Mesendoderm (in vitro differentiated cells): ENCODE measurements around the gene MRLN.

Source experiments
- DNase-seq: peaks from one replicate; pipeline ENCODE4 v3.0.0; 2013
- H2AK5ac ChIP-seq: 2 replicates; pipeline ENCODE4 v1.6.1; 2013; ENCODE audit warnings: low read length, inconsistent platforms
- H2BK120ac ChIP-seq: 2 replicates; pipeline ENCODE4 v1.6.1; 2013; ENCODE audit warnings: low read depth, mild to moderate bottlenecking, low read length, moderate library complexity, mixed read lengths
- H2BK15ac ChIP-seq: replicated peaks from 2 replicates; pipeline ENCODE4 v1.6.1; 2013; ENCODE audit warnings: low read depth, mild to moderate bottlenecking, moderate library complexity
- H2BK5ac ChIP-seq: 2 replicates; pipeline ENCODE4 v1.6.1; 2013; ENCODE audit warnings: low read length, inconsistent platforms
- H3K18ac ChIP-seq: 2 replicates; pipeline ENCODE4 v1.6.1; 2013; ENCODE audit warnings: mild to moderate bottlenecking, low read length, mixed read lengths
- H3K23ac ChIP-seq: one replicate; pipeline ENCODE4 v1.6.1; 2013; ENCODE audit warnings: low read length
- H3K27ac ChIP-seq: 2 replicates; pipeline ENCODE4 v1.5.1; 2013; ENCODE audit warnings: low read depth, mild to moderate bottlenecking, inconsistent platforms, low read length, moderate library complexity
- H3K27me3 ChIP-seq: 2 replicates; pipeline ENCODE4 v1.6.1; 2013; ENCODE audit warnings: low read length, control low read depth, mild to moderate bottlenecking, inconsistent platforms; ENCODE audit not compliant: insufficient read depth, poor library complexity
- H3K36me3 ChIP-seq: 2 replicates; pipeline ENCODE4 v1.6.1; 2013; ENCODE audit warnings: low read length, inconsistent platforms; ENCODE audit not compliant: control insufficient read depth, insufficient read depth
- H3K4ac ChIP-seq: one replicate; pipeline ENCODE4 v1.6.1; 2013; ENCODE audit warnings: low read depth, mild to moderate bottlenecking, low read length, moderate library complexity
- H3K4me1 ChIP-seq: 2 replicates; pipeline ENCODE4 v1.6.1; 2013; ENCODE audit warnings: low read depth, low read length, inconsistent platforms; ENCODE audit not compliant: control insufficient read depth
- H3K4me2 ChIP-seq: 2 replicates; pipeline ENCODE4 v1.6.1; 2013; ENCODE audit warnings: low read length
- H3K4me3 ChIP-seq: 2 replicates; pipeline ENCODE4 v1.5.1; 2013; ENCODE audit warnings: mild to moderate bottlenecking, low read length
- H3K56ac ChIP-seq: one replicate; pipeline ENCODE4 v1.6.1; 2013; ENCODE audit warnings: low read length
- H3K79me1 ChIP-seq: 2 replicates; pipeline ENCODE4 v1.6.1; 2013; ENCODE audit warnings: low read length, inconsistent platforms
- H3K79me2 ChIP-seq: 2 replicates; pipeline ENCODE4 v1.6.1; 2013; ENCODE audit warnings: mild to moderate bottlenecking, low read length; ENCODE audit not compliant: control insufficient read depth, insufficient read depth
- H3K9ac ChIP-seq: 2 replicates; pipeline ENCODE4 v1.6.1; 2013; ENCODE audit warnings: low read length, inconsistent platforms
- H4K5ac ChIP-seq: one replicate; pipeline ENCODE4 v1.6.1; 2013; ENCODE audit warnings: low read length
- H4K8ac ChIP-seq: one replicate; pipeline ENCODE4 v1.6.1; 2013; ENCODE audit warnings: low read depth, mild to moderate bottlenecking, control low read depth, low read length, moderate library complexity
- WGBS: extraction: QIAGEN DNeasy Blood & Tissue Kit; methylation state at CpG from one replicate; pipeline ENCODE4 v1.1.7; 2013; ENCODE audit warnings: low lambda C conversion rate, missing lambda C conversion rate; ENCODE audit not compliant: insufficient coverage; ENCODE audit errors: extremely low coverage; 5-methylcytosine and 5-hydroxymethylcytosine counted together

Gene MRLN

DNA sequence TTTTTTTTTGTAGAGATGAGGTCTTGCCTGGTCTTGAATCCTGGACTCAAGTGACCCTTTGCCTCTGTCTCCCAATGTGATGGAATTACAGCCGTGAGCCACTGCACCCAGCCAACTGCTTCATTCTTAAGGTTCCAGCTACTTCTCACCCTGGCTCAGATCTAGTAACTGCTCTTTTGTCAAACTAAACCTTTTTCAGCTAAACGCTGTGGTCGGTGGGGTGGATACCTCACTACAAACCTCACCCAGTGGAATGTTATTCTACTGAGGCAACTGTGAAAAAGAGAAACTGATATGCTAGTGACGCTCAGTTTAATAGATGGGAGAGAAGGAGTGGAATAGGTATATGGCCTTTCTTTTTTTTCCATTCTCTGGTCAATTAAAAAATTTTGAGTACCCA is 1.7 kb upstream of the MRLN start:
- H3K79me1 ChIP-seq: no peaks in the 10 kb centered on the region
- DNase-seq: no peak
- no peak overlapping the region for H3K4me2 ChIP-seq
- H3K23ac ChIP-seq: no peak overlapping the region
- H3K36me3 ChIP-seq: no peaks in the 10 kb centered on the region
- H3K9ac ChIP-seq: no peak overlapping the region
- no peak overlapping the region for H2BK15ac ChIP-seq
- H2BK5ac ChIP-seq: no peak overlapping the region
- H3K79me2 ChIP-seq: no peaks in the 10 kb centered on the region
- no peak overlapping the region for H3K4me3 ChIP-seq
- H2AK5ac ChIP-seq: no peak overlapping the region
- H4K5ac ChIP-seq: no peak overlapping the region
- H3K27me3 ChIP-seq: no peaks in the 10 kb centered on the region
- H3K27ac ChIP-seq: no peak overlapping the region
- no peak overlapping the region for H3K56ac ChIP-seq
- no peak overlapping the region for H3K4ac ChIP-seq
- H2BK120ac ChIP-seq: no peak overlapping the region
- no CpG with 5 or more reads among the region's 4 CpGs for WGBS
- no peak overlapping the region for H3K18ac ChIP-seq
- no peaks in the 10 kb centered on the region for H3K4me1 ChIP-seq
- H4K8ac ChIP-seq: no peak overlapping the region

GRCh38 chr10:59752278-59752940 is 846 bp downstream of the MRLN start:
- Histone ChIP-seq H3K4me2 (no peak overlapping the region), H3K4me3 (no peak overlapping the region)
- no CpG with 5 or more reads among the region's 2 CpGs for WGBS

DNA sequence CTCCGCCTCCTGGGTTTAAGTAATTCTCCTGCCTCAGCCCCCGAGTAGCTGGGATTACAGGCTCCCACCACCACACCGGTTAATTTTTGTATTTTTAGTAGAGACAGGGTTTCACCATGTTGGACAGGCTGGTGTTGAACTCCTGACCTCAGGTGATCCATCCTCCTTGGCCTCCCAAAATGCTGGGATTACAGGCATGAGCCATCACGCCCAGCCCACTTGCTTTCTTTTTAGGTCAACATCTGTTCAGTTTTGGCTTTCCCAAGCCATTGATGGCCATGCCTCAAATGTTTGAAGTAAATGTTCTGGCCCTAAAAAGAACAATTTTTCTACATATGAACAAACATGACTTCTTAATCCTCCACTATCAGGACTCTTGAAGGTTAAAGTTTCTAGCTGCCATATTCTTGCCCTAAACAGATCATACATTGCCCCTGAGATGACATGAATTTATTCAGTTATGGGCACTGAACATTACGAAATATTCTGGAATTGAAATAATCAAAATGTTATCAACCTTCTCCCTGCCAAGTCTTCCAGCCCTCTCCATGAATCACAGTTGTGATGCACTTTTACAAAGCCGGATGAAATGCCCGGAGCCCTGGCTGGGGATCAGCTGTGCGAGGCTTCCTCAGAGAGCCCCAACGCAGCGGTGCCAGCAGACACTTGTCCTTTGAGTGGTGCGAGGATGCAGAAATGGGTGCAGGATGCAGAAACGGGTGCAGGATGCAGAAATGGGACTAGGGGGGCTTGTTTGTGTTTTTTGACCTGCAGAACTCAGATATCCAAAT is 2.9 kb downstream of the MRLN start:
- H3K4me3 ChIP-seq: no peak overlapping the region
- no peak overlapping the region for H3K23ac ChIP-seq
- no peak overlapping the region for H3K9ac ChIP-seq
- H2BK5ac ChIP-seq: no peak overlapping the region
- no peaks in the 10 kb centered on the region for H3K79me2 ChIP-seq
- no peak overlapping the region for H2BK15ac ChIP-seq
- no peak overlapping the region for H3K4ac ChIP-seq
- no peaks in the 10 kb centered on the region for H3K79me1 ChIP-seq
- WGBS: no CpG with 5 or more reads among the region's 12 CpGs
- H3K27ac ChIP-seq: no peak overlapping the region
- H4K5ac ChIP-seq: no peak overlapping the region
- no peak overlapping the region for H2BK120ac ChIP-seq
- no peak overlapping the region for H2AK5ac ChIP-seq
- H3K36me3 ChIP-seq: no peaks in the 10 kb centered on the region
- H3K56ac ChIP-seq: no peak overlapping the region
- H3K18ac ChIP-seq: no peak overlapping the region
- H3K27me3 ChIP-seq: no peaks in the 10 kb centered on the region
- H3K4me2 ChIP-seq: no peak overlapping the region
- DNase-seq: no peak
- H4K8ac ChIP-seq: no peak overlapping the region
- H3K4me1 ChIP-seq: no peaks in the 10 kb centered on the region

More at GRCh38 chr10:59752278-59752940, 846 bp downstream of the MRLN start:
- H4K5ac ChIP-seq: no peak overlapping the region
- no peaks in the 10 kb centered on the region for H3K27me3 ChIP-seq
- no peak overlapping the region for H3K4ac ChIP-seq
- no peak overlapping the region for H2BK120ac ChIP-seq
- no peak overlapping the region for H3K9ac ChIP-seq
- no peaks in the 10 kb centered on the region for H3K79me1 ChIP-seq
- no peaks in the 10 kb centered on the region for H3K36me3 ChIP-seq
- H3K27ac ChIP-seq: no peak overlapping the region
- H3K18ac ChIP-seq: no peak overlapping the region
- H3K79me2 ChIP-seq: no peaks in the 10 kb centered on the region
- no peak overlapping the region for H3K56ac ChIP-seq
- no peak overlapping the region for H3K23ac ChIP-seq
- H2AK5ac ChIP-seq: no peak overlapping the region
- no peaks in the 10 kb centered on the region for H3K4me1 ChIP-seq
- no peak overlapping the region for H2BK15ac ChIP-seq
- no peak for DNase-seq
- H2BK5ac ChIP-seq: no peak overlapping the region
- no peak overlapping the region for H4K8ac ChIP-seq

DNA sequence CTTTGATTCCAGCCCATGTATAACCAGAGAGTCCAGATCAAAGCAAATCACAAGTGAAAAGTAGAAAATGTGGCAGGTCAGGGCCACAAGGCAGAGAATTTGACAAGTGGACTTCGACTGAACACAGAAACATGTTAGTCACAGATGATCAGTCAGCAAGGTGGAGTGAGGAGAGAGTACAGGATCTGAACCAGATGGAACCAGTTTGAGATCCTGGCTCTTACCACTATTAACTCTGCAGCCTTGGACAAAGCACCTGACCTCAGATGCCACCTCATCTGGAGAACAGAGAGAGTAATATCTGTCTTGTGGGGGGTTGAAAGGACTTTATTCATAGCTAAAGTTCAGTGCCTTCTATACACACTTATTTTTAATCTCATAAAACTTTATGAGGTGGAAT is 4.4 kb downstream of the MRLN start:
- Histone ChIP-seq H3K79me2 (no peaks in the 10 kb centered on the region), H3K9ac (no peak overlapping the region), H3K56ac (no peak overlapping the region), H2BK5ac (no peak overlapping the region), H4K5ac (no peak overlapping the region), H3K27ac (no peak overlapping the region), H3K23ac (no peak overlapping the region), H3K4me2 (no peak overlapping the region), H3K36me3 (no peaks in the 10 kb centered on the region), H3K4me1 (no peaks in the 10 kb centered on the region), H2BK15ac (no peak overlapping the region), H2AK5ac (no peak overlapping the region), H3K27me3 (no peaks in the 10 kb centered on the region), H3K4me3 (no peak overlapping the region), H3K18ac (no peak overlapping the region), H2BK120ac (no peak overlapping the region), H3K79me1 (no peaks in the 10 kb centered on the region), H4K8ac (no peak overlapping the region), H3K4ac (no peak overlapping the region)
- DNase-seq: no peak
- no CpG with 5 or more reads among the region's 1 CpG for WGBS

- Histone ChIP-seq H2BK120ac (no peak overlapping the region), H3K23ac (no peak overlapping the region), H3K4ac (no peak overlapping the region), H3K18ac (no peak overlapping the region), H3K56ac (no peak overlapping the region), H3K79me1 (no peaks in the 10 kb centered on the region), H3K36me3 (no peaks in the 10 kb centered on the region), H2BK5ac (no peak overlapping the region), H3K4me2 (no peak overlapping the region), H3K79me2 (no peaks in the 10 kb centered on the region), H3K27me3 (no peaks in the 10 kb centered on the region), H3K27ac (no peak overlapping the region), H4K8ac (no peak overlapping the region), H2BK15ac (no peak overlapping the region), H3K9ac (no peak overlapping the region), H2AK5ac (no peak overlapping the region), H4K5ac (no peak overlapping the region), H3K4me1 (no peaks in the 10 kb centered on the region), H3K4me3 (no peak overlapping the region)
- no peak for DNase-seq
- no CpG with 5 or more reads among the region's 2 CpGs for WGBS
These were observed 8.0 kb downstream of the MRLN start for GRCh38 chr10:59745163-59745650.
